Measurements from ENCODE around the gene FAM222B. TPM values are rescaled to one million over a fixed set of nuclear protein-coding genes. Genes with fewer than 3 reads are reported as not detected.

FAM222B gene
- total and polyA plus RNA-seq, 2 of the 4 experiments (the other 2 are of a cell fraction), result 2.5 to 10.8 TPM

- CTCF ChIA-PET, result interaction anchor here (0.6 kb wide), 1 partner anchor 53 kb away, joined by 3 read pairs; no protein-coding TSS in a partner anchor
- BruUV-seq (replicated peaks), result no TSS peak
Measured at GRCh38 chr17:28816540-28816939, 26.1 kb downstream of the FAM222B start.

More at GRCh38 chr17:28816540-28816939, 26.1 kb downstream of the FAM222B start:
- Histone ChIP-seq H3K18ac (ENCODE audit: low read depth, low read length) (no peak overlapping the region), H2AK9ac (replicated peaks; ENCODE audit: low read depth, low read length, poor library complexity) (no peak overlapping the region), H3K9me1 (ENCODE audit: insufficient read depth, low read length) (no peaks in the 10 kb centered on the region), H4K8ac (ENCODE audit: low read depth in 2 of 2, low read length in 2 of 2) (no peak overlapping the region), H3K36me3 (ENCODE audit: control insufficient read depth, insufficient read depth, low read length) (no peaks in the 10 kb centered on the region), H3K27ac (ENCODE audit: insufficient read depth, low read length) (no peak overlapping the region), H4K5ac (ENCODE audit: low read depth, low read length) (no peak overlapping the region), H2BK120ac (ENCODE audit: low read depth, low read length) (no peak overlapping the region), H2AFZ (replicated peaks; ENCODE audit: low read length, poor library complexity) (no peak overlapping the region), H2BK15ac (ENCODE audit: low read depth, low read length) (no peak overlapping the region), H2BK5ac (ENCODE audit: low read depth, low read length, poor library complexity, severe bottlenecking) (no peak overlapping the region), H3K4me3 (ENCODE audit: insufficient read depth, low read depth, low read length) (no peak overlapping the region), H3K14ac (replicated peaks; ENCODE audit: low read depth, low read length) (no peak overlapping the region), H3K79me1 (ENCODE audit: low read depth in 1 of 2, low read length in 2 of 2) (peaks cover 22 to 41% of the 10 kb centered on the region in 2 experiments), H3K56ac (ENCODE audit: extremely low read depth, insufficient read depth, low read length) (no peak overlapping the region), H2AK5ac (ENCODE audit: low read depth, low read length) (no peak overlapping the region), H4K91ac (ENCODE audit: insufficient read depth, low read depth, low read length) (no peak overlapping the region), H3K4me1 (ENCODE audit: control insufficient read depth, insufficient read depth, low read length) (no peaks in the 10 kb centered on the region), H3K4me2 (ENCODE audit: low read depth, low read length) (no peak overlapping the region), H2BK20ac (ENCODE audit: low read depth, low read length) (no peak overlapping the region), H3K4ac (ENCODE audit: low read depth, low read length) (no peak overlapping the region), H4K20me1 (ENCODE audit: insufficient read depth, low read length) (peaks cover 13% of the 10 kb centered on the region; the same call in 1 of the 2 replicates), H3K23ac (ENCODE audit: low read depth, low read length) (no peak overlapping the region), H3K9me3 (ENCODE audit: control insufficient read depth, insufficient read depth, low read length) (no peaks in the 10 kb centered on the region), H3K9ac (ENCODE audit: low read depth, low read length) (no peak overlapping the region), H3K27me3 (ENCODE audit: control insufficient read depth, insufficient read depth, low read length) (no peaks in the 10 kb centered on the region)
- WGBS, 2 experiments (ENCODE audit: extremely low coverage in 2 of 2, insufficient read length in 1 of 2), result 48% methylated on average over 3 of the region's 4 CpGs; no CpG with 5 or more reads in 1 of the 2 experiments
- DNase-seq, result no peak
- no peak for ATAC-seq (ENCODE audit: low read depth)
- dilution Hi-C loops (cut with HindIII; ENCODE audit: low sequenced_read_pairs, unreplicated experiment) (no loop called here), in situ Hi-C loops (cut with MboI; ENCODE audit: low sequenced_read_pairs) (no loop called here), intact Hi-C loops (cut with micrococcal nuclease) (loop anchor here (10.0 kb wide), 1 partner anchor 52 kb away; no protein-coding TSS in a partner anchor)
- POLR2A ChIA-PET (ENCODE audit: unreplicated experiment), result no interaction called here
- TF ChIP-seq MAFK (IDR thresholded peaks at IDR 0.05; ENCODE audit: low read depth, low read length), result no peak
- TF ChIP-seq CHD1 (IDR thresholded peaks at IDR 0.05; ENCODE audit: low read depth, low read length), result no peak
- TF ChIP-seq SMC3 (IDR thresholded peaks at IDR 0.05; ENCODE audit: low read depth, low read length), result no peak
- TF ChIP-seq MAZ (IDR thresholded peaks at IDR 0.05; ENCODE audit: borderline replicate concordance, low read depth, low read length), result no peak

Measured in IMR-90 (cell line).